Measurements from ENCODE around the gene PUS1.
"Not testable (repeated sequence)": the region's sequence is repeated elsewhere in the genome, so short reads cannot be mapped to it uniquely, and the experiment has no call there.

Gene PUS1

GRCh38 chr12:131928711-131929580 is at the start of gene PUS1:
Gene PUS1, plus strand, starts transcription at chr12:131929276. Its CDS starts 447 bp downstream, at chr12:131929723.
- DNase-seq (ENCODE audit: low spot score): peak; percentile 95

DNA sequence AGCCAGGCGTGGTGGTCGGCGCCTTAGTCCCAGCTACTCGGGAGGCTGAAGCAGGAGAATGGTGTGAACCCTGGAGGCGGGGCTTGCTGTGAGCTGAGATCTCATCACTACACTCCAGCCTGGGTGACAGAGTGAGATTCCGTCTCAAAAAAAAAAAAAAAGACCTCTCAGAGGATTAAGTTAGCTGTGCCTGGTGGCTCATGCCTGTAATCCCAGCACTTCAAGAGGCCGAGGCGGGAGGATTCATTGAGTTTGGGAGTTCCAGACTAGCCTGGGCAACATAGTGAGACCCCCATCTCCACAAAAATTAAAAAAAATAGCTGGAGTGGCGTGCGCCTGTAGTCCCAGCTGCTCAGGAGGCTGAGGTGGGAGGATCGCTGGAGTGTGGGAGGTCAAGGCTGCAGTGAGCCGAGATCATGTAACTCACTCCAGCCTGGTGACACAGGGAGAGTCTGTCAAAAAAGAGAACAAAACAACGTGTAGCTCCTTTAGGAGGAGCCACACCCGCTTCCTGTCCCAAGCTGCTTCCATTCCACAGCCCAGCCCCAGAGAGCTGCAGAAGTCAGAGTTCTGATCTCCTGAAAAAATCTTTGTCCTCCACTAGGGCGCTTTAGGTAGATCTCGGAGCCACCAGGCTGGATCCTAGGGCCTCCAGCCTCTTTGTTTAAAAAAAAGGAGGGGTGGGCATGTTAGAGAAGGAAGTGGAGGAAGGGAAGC is 46.1 kb upstream of the PUS1 start:
- no peak for DNase-seq (ENCODE audit: low spot score)

- DNase-seq (ENCODE audit: low spot score): no peak
Measured at GRCh38 chr12:131883521-131883900, 45.6 kb upstream of the PUS1 start.

DNA sequence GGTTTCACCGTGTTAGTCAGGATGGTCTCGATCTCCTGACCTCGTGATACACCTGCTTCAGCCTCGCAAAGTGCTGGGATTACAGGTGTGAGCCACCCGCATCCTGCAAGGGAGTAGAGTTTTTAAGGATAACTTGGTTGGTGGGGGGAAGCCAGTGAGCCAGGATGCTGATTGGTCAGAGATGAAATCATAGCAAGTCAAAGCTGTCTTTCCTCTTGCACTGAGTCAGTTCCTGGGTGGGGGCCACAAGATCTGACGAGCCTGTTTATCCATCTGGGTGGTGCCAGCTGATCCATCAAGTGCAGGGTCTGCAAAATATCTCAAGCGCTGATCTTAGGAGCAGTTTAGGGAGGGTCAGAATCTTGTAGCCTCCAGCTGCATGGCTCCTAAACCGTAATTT is 44.0 kb upstream of the PUS1 start:
- not testable (repeated sequence) for DNase-seq (ENCODE audit: low spot score)

GRCh38 chr12:131885543-131886057 is 43.5 kb upstream of the PUS1 start:
- DNase-seq (ENCODE audit: low spot score): no peak

DNA sequence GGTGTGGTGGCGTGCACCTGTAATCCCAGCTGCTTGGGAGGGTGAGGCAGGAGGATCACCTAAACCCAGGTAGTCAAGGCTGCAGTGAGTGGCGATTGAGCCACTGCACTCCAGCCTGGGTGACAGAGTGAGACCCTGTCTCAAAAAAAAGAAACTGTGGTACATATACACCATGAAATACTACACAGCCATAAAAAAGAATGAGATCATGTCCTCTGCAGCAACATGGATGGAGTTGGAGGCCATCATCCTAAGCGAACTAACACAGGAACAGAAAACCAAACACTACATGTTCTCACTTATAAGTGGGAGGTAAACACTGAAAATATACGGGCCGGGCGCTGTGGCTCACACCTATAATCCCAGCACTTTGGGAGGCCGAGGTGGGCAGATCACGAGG is 37.4 kb upstream of the PUS1 start:
- not testable (repeated sequence) for DNase-seq (ENCODE audit: low spot score)

GRCh38 chr12:131892711-131893604 is 36.1 kb upstream of the PUS1 start:
- no peak for DNase-seq (ENCODE audit: low spot score)

- no peak for DNase-seq (ENCODE audit: low spot score)
Measured at GRCh38 chr12:131893605-131894312, 35.3 kb upstream of the PUS1 start.

- peak; percentile 91 for DNase-seq (ENCODE audit: low spot score)
Measured at GRCh38 chr12:131894313-131894860, 34.7 kb upstream of the PUS1 start, which contains the start of gene ULK1. Gene ULK1, plus strand, starts transcription at chr12:131894622. Its CDS starts 380 bp downstream, at chr12:131895002.

- DNase-seq (ENCODE audit: low spot score): peak; percentile 39
Measured at GRCh38 chr12:131894981-131895639, 34.0 kb upstream of the PUS1 start.

DNA sequence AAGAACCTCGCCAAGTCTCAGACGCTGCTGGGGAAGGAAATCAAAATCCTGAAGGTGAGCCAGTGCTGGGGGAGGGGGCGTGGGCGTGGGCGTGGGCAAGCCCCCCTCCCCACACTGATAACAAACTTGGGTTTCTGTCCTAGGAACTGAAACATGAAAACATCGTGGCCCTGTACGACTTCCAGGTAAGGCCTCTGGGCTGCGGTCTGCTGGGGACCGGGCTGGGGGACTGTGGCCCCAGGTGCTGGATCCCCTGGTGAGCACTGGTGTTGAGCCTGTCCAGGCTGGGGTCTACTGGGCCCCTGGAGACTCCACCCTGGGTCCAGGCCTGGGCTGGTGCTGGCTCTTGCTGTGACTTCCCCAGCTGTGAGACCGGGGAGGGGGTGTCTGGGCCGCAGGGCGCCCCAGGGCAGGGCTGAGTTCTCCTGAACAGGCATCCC is 33.4 kb upstream of the PUS1 start:
- no peak for DNase-seq (ENCODE audit: low spot score)

- DNase-seq (ENCODE audit: low spot score): peak; percentile 69
Measured at GRCh38 chr12:131896080-131896810, 32.8 kb upstream of the PUS1 start.

- no peak for DNase-seq (ENCODE audit: low spot score)
Measured at GRCh38 chr12:131896811-131897270, 32.2 kb upstream of the PUS1 start.

- no peak for DNase-seq (ENCODE audit: low spot score)
Measured at GRCh38 chr12:131897276-131897675, 31.8 kb upstream of the PUS1 start.

- no peak for DNase-seq (ENCODE audit: low spot score)
Measured at GRCh38 chr12:131897875-131898274, 31.2 kb upstream of the PUS1 start.

- no peak for DNase-seq (ENCODE audit: low spot score)
Measured at GRCh38 chr12:131900397-131900796, 28.7 kb upstream of the PUS1 start.

DNA sequence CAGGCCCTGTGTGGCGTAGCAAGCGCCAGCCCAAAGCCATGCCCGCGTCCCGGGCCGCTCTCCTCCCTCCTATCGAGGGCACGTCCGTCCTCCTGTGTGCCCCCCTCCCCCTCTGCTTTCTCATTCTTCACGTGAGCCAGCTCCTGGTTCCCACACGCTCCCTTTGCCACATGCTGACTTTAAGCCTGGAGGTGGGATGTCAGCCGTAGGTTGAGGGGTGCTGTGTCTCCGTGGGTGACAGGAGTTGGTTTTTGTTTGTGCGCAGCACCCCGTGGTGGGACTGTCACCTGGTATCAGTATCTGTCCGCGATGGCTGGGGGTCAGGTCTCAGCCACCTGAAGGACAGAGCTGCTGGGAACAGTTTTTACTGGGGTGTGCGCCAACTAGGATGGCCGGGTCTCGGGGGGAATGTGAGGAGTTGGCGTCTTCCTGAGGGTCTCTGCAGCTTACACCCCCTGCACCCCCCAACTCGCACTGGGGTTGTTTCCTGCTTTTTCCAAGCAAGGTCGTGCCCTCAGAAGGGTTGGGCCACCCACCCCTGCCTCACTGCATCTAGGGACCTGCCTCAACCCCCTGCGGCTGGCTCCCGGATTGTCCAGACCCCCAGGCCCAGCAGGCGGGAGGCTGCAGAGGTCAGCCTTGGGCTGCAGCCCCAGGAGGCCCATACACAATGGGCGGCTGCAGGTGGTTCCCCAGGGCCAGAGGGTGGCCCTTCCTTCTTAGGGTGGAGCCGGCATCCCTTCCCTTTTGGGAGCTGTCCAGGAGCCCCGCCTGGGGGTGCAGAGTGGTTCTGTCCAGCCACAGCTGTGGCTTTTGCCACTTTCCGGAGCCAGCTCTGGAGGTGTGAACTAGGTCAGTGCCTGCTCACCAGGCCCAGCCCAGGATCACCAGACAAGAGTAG is 27.4 kb upstream of the PUS1 start:
- no peak for DNase-seq (ENCODE audit: low spot score)
